ENCODE data around the gene APOLD1. TPM values are rescaled to one million over a fixed set of nuclear protein-coding genes. Genes with fewer than 3 reads are reported as not detected.

APOLD1 gene
- total RNA-seq, 1 experiment from 2014 or later = 5.3 TPM

- CTCF ChIA-PET = no interaction called here
- no peaks in the 10 kb centered on the region for H3K9me3 Mint-ChIP-seq (ENCODE audit: low read depth, unreplicated experiment)
- no peaks in the 10 kb centered on the region for H3K36me3 Mint-ChIP-seq (ENCODE audit: insufficient read depth, unreplicated experiment)
- no TSS peak for BruUV-seq (replicated peaks)
- H3K27me3 Mint-ChIP-seq (ENCODE audit: unreplicated experiment) = no peaks in the 10 kb centered on the region
- H3K4me3 Mint-ChIP-seq (ENCODE audit: low read depth, unreplicated experiment) = no peak overlapping the region
- no peak for TF ChIP-seq CTCF (IDR thresholded peaks at IDR 0.05; ENCODE audit: unreplicated experiment)
- no peak for DNase-seq
- intact Hi-C loops (cut with micrococcal nuclease; ENCODE audit: unreplicated experiment) = no loop called here
- H3K27ac Mint-ChIP-seq (ENCODE audit: unreplicated experiment) = no peak overlapping the region
- peaks cover under 1% of the 10 kb centered on the region for H3K4me1 Mint-ChIP-seq (ENCODE audit: low read depth, unreplicated experiment)
Measured at GRCh38 chr12:12764824-12765223, 20.6 kb upstream of the APOLD1 start.

- Mint-ChIP-seq H3K36me3 (ENCODE audit: insufficient read depth, unreplicated experiment) (no peaks in the 10 kb centered on the region), H3K27ac (ENCODE audit: unreplicated experiment) (no peak overlapping the region), H3K27me3 (ENCODE audit: unreplicated experiment) (no peaks in the 10 kb centered on the region), H3K9me3 (ENCODE audit: low read depth, unreplicated experiment) (peaks cover 4% of the 10 kb centered on the region), H3K4me1 (ENCODE audit: low read depth, unreplicated experiment) (no peaks in the 10 kb centered on the region), H3K4me3 (ENCODE audit: low read depth, unreplicated experiment) (no peak overlapping the region)
- TF ChIP-seq CTCF (IDR thresholded peaks at IDR 0.05; ENCODE audit: unreplicated experiment) = no peak
- intact Hi-C loops (cut with micrococcal nuclease; ENCODE audit: unreplicated experiment) = no loop called here
- CTCF ChIA-PET = no interaction called here
- DNase-seq = no peak
- no TSS peak for BruUV-seq (replicated peaks)
Measured at GRCh38 chr12:12770262-12770661, 15.2 kb upstream of the APOLD1 start.

GRCh38 chr12:12774791-12775190 lies 10.7 kb upstream of the APOLD1 start:
- TF ChIP-seq CTCF (IDR thresholded peaks at IDR 0.05; ENCODE audit: unreplicated experiment) = no peak
- Mint-ChIP-seq H3K27ac (ENCODE audit: unreplicated experiment) (no peak overlapping the region), H3K9me3 (ENCODE audit: low read depth, unreplicated experiment) (peaks cover 4% of the 10 kb centered on the region), H3K4me1 (ENCODE audit: low read depth, unreplicated experiment) (peaks cover 32% of the 10 kb centered on the region), H3K4me3 (ENCODE audit: low read depth, unreplicated experiment) (no peak overlapping the region), H3K27me3 (ENCODE audit: unreplicated experiment) (no peaks in the 10 kb centered on the region), H3K36me3 (ENCODE audit: insufficient read depth, unreplicated experiment) (peaks cover 6% of the 10 kb centered on the region)
- CTCF ChIA-PET = interaction anchor here (1.4 kb wide), 1 partner anchor 28 kb away, joined by 3 read pairs; no protein-coding TSS in a partner anchor
- BruUV-seq (replicated peaks) = no TSS peak
- no peak for DNase-seq
- intact Hi-C loops (cut with micrococcal nuclease; ENCODE audit: unreplicated experiment) = loop anchor here (5.0 kb wide), 1 partner anchor 32 kb away; no protein-coding TSS in a partner anchor

GRCh38 chr12:12776261-12776660 lies 9.2 kb upstream of the APOLD1 start:
- no peak for TF ChIP-seq CTCF (IDR thresholded peaks at IDR 0.05; ENCODE audit: unreplicated experiment)
- DNase-seq = peak; percentile 52
- CTCF ChIA-PET = interaction anchor here (0.6 to 1.0 kb wide), 2 partner anchors 11 to 51 kb away, joined by 4 to 6 read pairs; no protein-coding TSS in a partner anchor
- Mint-ChIP-seq H3K4me1 (ENCODE audit: low read depth, unreplicated experiment) (peaks cover 34% of the 10 kb centered on the region), H3K36me3 (ENCODE audit: insufficient read depth, unreplicated experiment) (peaks cover 6% of the 10 kb centered on the region), H3K27me3 (ENCODE audit: unreplicated experiment) (no peaks in the 10 kb centered on the region), H3K4me3 (ENCODE audit: low read depth, unreplicated experiment) (no peak overlapping the region), H3K27ac (ENCODE audit: unreplicated experiment) (peak overlapping the region; percentile 75), H3K9me3 (ENCODE audit: low read depth, unreplicated experiment) (peaks cover 4% of the 10 kb centered on the region)
- intact Hi-C loops (cut with micrococcal nuclease; ENCODE audit: unreplicated experiment) = loop anchor here (5.0 kb wide), 1 partner anchor 34 kb away; no protein-coding TSS in a partner anchor
- BruUV-seq (replicated peaks) = no TSS peak

Measured in Calu3 (cell line).